Mesothelial cell of epicardium (in vitro differentiated cells): Measurements from ENCODE around the gene OTOS. TPM values are rescaled to one million over a fixed set of nuclear protein-coding genes. Genes with fewer than 3 reads are reported as not detected.

Experiments
- DNase-seq, 2 experiments: peaks; one replicate each; pipeline ENCODE4 v3.0.0; 2021; ENCODE audit warnings: low spot score in 2 of 2; ENCODE audit not compliant: unreplicated experiment in 2 of 2
- H3K27ac Mint-ChIP-seq: 2 replicates; pipeline ENCODE4 v1.8.0; 2021; ENCODE audit warnings: mixed read lengths
- H3K27me3 Mint-ChIP-seq: 2 replicates; pipeline ENCODE4 v1.8.0; 2021; ENCODE audit warnings: low read depth, mixed read lengths
- H3K36me3 Mint-ChIP-seq: 2 replicates; pipeline ENCODE4 v1.8.0; 2021; ENCODE audit warnings: mixed read lengths
- H3K4me1 Mint-ChIP-seq: 2 replicates; pipeline ENCODE4 v1.8.0; 2021; ENCODE audit warnings: mixed read lengths
- H3K4me3 Mint-ChIP-seq: 2 replicates; pipeline ENCODE4 v1.8.0; 2021; ENCODE audit warnings: mild to moderate bottlenecking, moderate library complexity, mixed read lengths
- H3K9me3 Mint-ChIP-seq: 2 replicates; pipeline ENCODE4 v1.8.0; 2021; ENCODE audit warnings: mixed read lengths
- CTCF ChIP-seq: fragments of 200-600 bp; sonication (generic); IDR thresholded peaks from one replicate; pipeline ENCODE4 v1.5.0; 2021; ENCODE audit warnings: antibody characterized with exemption; ENCODE audit not compliant: unreplicated experiment
- total RNA-seq: library from RNA; stranded (reverse); gene quantifications from 3 replicates; pipeline ENCODE4 v1.2.1, GENCODE V29; 2021

Gene OTOS
- total RNA-seq, 1 donor from 2014 or later: not detected

GRCh38 chr2:240095556-240096523 lies 44.6 kb downstream of the OTOS start:
- no peaks in the 10 kb centered on the region for H3K4me1 Mint-ChIP-seq
- peaks cover 83% of the 10 kb centered on the region for H3K27me3 Mint-ChIP-seq
- TF ChIP-seq CTCF: no peak
- no peak overlapping the region for H3K27ac Mint-ChIP-seq
- no peak overlapping the region for H3K4me3 Mint-ChIP-seq
- H3K36me3 Mint-ChIP-seq: peaks cover 3% of the 10 kb centered on the region
- H3K9me3 Mint-ChIP-seq: peaks cover 56% of the 10 kb centered on the region
- DNase-seq: no peak

GRCh38 chr2:240089306-240089705 lies 51.2 kb downstream of the OTOS start:
- no peak overlapping the region for H3K4me3 Mint-ChIP-seq
- H3K9me3 Mint-ChIP-seq: peaks cover 44% of the 10 kb centered on the region
- H3K4me1 Mint-ChIP-seq: no peaks in the 10 kb centered on the region
- no peak for TF ChIP-seq CTCF
- peaks cover 31% of the 10 kb centered on the region for H3K27me3 Mint-ChIP-seq
- no peak overlapping the region for H3K27ac Mint-ChIP-seq
- no peak for DNase-seq
- peaks cover 2% of the 10 kb centered on the region for H3K36me3 Mint-ChIP-seq

Other genes starting within 250 kb of the OTOS start
- 121 to 129 TPM (median 125 TPM) in 3 replicates for gene NDUFA10, start 115.3 kb downstream of the OTOS start, total RNA-seq
- not detected in 3 replicates for gene OR6B2, start 110.2 kb downstream of the OTOS start, total RNA-seq
- not detected in 3 replicates for gene OR6B3, start 87.1 kb downstream of the OTOS start, total RNA-seq
- gene COPS9, start 4.4 kb downstream of the OTOS start, total RNA-seq: 83.2 to 93.6 TPM (median 90.9 TPM) in 3 replicates